GM19463 (cell line): ENCODE measurements around the gene AHNAK2.

ENCODE experiments used
- ATAC-seq: cut with Tn5 transposase; IDR thresholded peaks from one replicate; pipeline ENCODE4 v1.9.1; 2021; ENCODE audit warnings: mild to moderate bottlenecking, moderate library complexity; ENCODE audit not compliant: unreplicated experiment

The AHNAK2 gene

GRCh38 chr14:104986487-104987164 is 8.5 kb upstream of the AHNAK2 start:
- ATAC-seq, result no peak

GRCh38 chr14:104985675-104986486 is 7.7 kb upstream of the AHNAK2 start, which contains the start of gene CLBA1:
Gene CLBA1, plus strand, starts transcription at chr14:104985788. Its CDS starts 644 bp downstream, at chr14:104986432.
- ATAC-seq, result peak; percentile 99

GRCh38 chr14:104984056-104984894 is 6.1 kb upstream of the AHNAK2 start:
- no peak for ATAC-seq

- ATAC-seq, result no peak
Measured at GRCh38 chr14:104983231-104983721, 5.1 kb upstream of the AHNAK2 start.

- ATAC-seq, result no peak
Measured at GRCh38 chr14:104982548-104983230, 4.5 kb upstream of the AHNAK2 start.

GRCh38 chr14:104981699-104982541 is 3.7 kb upstream of the AHNAK2 start:
- no peak for ATAC-seq

GRCh38 chr14:104980611-104981531 is 2.7 kb upstream of the AHNAK2 start:
- no peak for ATAC-seq

- ATAC-seq, result no peak
Measured at GRCh38 chr14:104979758-104980610, 1.8 kb upstream of the AHNAK2 start.

GRCh38 chr14:104978746-104979691 is 845 bp upstream of the AHNAK2 start:
- ATAC-seq, result no peak

GRCh38 chr14:104977008-104977680 is 1.0 kb downstream of the AHNAK2 start:
- no peak for ATAC-seq

- peak; percentile 66 for ATAC-seq
Measured at GRCh38 chr14:104976198-104977007, 1.8 kb downstream of the AHNAK2 start.

GRCh38 chr14:104975481-104976197 is 2.5 kb downstream of the AHNAK2 start:
- no peak for ATAC-seq

GRCh38 chr14:104974665-104975390 is 3.3 kb downstream of the AHNAK2 start:
- ATAC-seq, result no peak

GRCh38 chr14:104974146-104974541 is 4.0 kb downstream of the AHNAK2 start:
- ATAC-seq, result no peak
